HL-60 (cell line): ENCODE data around the gene APEH.

Source experiments
- CTCF ChIP-seq: IDR thresholded peaks from one replicate; pipeline ENCODE4 v1.5.1; 2011; ENCODE audit warnings: low read length, control low read depth, inconsistent platforms; ENCODE audit not compliant: insufficient read depth
- POLR2AphosphoS5 ChIP-seq: IDR thresholded peaks from 2 replicates; pipeline ENCODE4 v1.6.1; 2012; ENCODE audit warnings: low read depth

DNA sequence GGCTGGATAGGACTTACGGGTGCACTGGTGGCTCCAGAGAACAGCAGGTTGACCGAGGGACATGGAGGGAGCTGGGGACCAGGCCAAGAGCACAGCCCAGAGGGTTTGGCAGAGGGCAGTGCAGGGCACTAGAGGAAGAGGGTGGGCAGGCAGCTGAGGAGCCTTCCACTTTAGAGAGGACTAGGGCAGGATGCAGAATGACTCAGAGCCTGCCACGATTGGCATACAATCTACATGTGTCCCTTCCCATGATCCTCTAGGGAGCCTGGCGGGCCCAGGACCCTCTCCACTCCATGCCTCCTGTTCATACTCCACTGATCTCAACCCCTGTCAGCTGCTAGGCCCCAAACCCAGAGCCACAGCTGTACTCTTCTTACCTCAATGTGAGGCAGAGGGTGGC lies 14.4 kb upstream of the APEH start:
- TF ChIP-seq CTCF (no peak), POLR2AphosphoS5 (no peak)
